GM21367 (cell line): ENCODE measurements around the gene VAV3.

Source experiments
- ATAC-seq: cut with Tn5 transposase; IDR thresholded peaks from one replicate; pipeline ENCODE4 v1.9.1; 2021; ENCODE audit not compliant: unreplicated experiment

Gene VAV3

DNA sequence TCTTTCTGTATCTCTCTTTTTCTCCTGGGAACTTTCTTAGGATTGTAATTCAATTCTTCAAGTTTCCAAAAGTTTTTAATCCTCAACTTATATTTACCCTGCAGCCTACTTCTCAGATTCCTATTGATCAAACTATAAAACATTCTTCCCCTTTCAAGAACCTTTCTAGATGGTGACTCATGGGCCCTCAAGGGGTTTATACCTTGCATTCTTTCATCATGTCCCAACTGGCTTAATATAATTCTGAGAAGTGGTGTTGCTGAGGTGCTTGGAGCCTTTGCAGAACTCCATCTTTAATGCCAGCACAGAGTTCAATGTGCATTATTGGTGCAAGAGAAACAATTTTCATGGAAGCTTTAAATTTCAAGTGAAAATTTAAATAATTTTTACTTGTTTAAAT, 273.4 kb downstream of the VAV3 start:
- ATAC-seq: no peak

- no peak for ATAC-seq
Measured at GRCh38 chr1:107690491-107690890, 274.5 kb downstream of the VAV3 start.

- ATAC-seq: no peak
Measured at GRCh38 chr1:107689733-107690132, 275.2 kb downstream of the VAV3 start.

- ATAC-seq: no peak
Measured at GRCh38 chr1:107689159-107689558, 275.8 kb downstream of the VAV3 start.

GRCh38 chr1:107687849-107688753, 276.9 kb downstream of the VAV3 start:
- ATAC-seq: no peak

- ATAC-seq: no peak
Measured at GRCh38 chr1:107683683-107684082, 281.3 kb downstream of the VAV3 start.

- no peak for ATAC-seq
Measured at GRCh38 chr1:107683191-107683657, 281.8 kb downstream of the VAV3 start.

DNA sequence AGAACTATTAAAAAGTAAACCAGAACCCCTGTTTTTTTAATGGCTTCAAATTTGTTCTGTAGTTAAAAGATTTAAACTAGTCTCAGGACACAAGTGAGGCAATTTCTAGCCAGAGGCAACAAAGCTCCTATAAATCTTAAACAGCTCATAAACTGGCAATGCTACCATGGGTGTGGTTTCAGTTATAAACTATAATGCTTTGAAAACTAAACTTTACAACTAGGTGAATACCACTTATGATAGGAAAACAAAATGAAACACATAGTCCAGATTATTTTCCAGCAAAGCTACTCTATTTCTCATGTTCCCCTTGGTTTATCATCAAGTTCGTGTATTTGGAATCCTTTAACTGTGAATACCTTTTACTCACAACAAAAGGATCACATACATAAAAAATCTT, 282.5 kb downstream of the VAV3 start:
- no peak for ATAC-seq

DNA sequence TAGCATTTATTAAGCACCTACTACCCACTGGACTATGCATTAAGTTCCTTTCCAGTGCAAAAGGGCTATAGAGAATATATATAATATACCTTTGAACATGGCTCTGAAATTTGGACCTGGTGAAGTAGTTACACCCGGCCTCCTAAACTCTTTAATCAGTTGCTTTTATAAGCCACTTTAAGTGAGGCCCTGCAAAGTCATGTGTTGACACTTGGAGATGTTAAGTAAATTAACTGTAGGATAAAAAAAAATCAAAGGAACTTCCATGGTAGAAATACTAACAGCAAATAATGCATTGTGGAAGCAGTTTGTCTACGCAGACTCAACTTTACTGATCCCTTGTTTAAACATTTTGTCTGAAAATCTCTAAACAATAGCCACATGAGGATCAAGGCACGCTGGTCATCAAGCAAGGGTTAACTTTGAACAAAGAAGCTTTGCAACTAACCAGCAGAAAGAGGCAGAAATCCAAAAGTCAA, 283.9 kb downstream of the VAV3 start:
- ATAC-seq: no peak

GRCh38 chr1:107680579-107680985, 284.4 kb downstream of the VAV3 start:
- ATAC-seq: no peak

- no peak for ATAC-seq
Measured at GRCh38 chr1:107679411-107679953, 285.5 kb downstream of the VAV3 start.

DNA sequence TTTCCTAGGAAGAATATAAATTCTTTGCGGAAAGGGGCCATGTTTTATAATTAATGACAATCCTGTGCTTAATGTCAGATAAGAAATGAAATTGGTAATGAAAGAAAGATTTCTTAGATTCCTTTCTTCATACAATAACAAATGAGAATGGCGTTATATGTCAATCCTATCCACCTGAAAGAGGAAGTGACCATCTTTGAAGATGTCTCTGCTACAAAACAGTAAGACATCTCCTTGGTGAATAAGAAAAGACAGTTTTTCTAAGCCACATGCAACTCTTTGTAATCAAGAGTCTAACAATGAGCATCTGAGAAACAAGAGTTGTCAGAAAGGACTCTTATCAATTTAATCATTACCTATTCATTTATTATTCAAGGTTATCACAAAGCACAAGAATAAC, 286.0 kb downstream of the VAV3 start:
- no peak for ATAC-seq

GRCh38 chr1:107677697-107678096, 287.3 kb downstream of the VAV3 start:
- ATAC-seq: no peak

GRCh38 chr1:107674486-107674885, 290.5 kb downstream of the VAV3 start:
- ATAC-seq: no peak

GRCh38 chr1:107673006-107673405, 292.0 kb downstream of the VAV3 start:
- no peak for ATAC-seq

GRCh38 chr1:107670397-107671040, 294.5 kb downstream of the VAV3 start:
- ATAC-seq: no peak

- no peak for ATAC-seq
Measured at GRCh38 chr1:107669996-107670395, 295.0 kb downstream of the VAV3 start.

GRCh38 chr1:107668762-107669161, 296.2 kb downstream of the VAV3 start:
- no peak for ATAC-seq

GRCh38 chr1:107666493-107666892, 298.5 kb downstream of the VAV3 start:
- ATAC-seq: no peak

DNA sequence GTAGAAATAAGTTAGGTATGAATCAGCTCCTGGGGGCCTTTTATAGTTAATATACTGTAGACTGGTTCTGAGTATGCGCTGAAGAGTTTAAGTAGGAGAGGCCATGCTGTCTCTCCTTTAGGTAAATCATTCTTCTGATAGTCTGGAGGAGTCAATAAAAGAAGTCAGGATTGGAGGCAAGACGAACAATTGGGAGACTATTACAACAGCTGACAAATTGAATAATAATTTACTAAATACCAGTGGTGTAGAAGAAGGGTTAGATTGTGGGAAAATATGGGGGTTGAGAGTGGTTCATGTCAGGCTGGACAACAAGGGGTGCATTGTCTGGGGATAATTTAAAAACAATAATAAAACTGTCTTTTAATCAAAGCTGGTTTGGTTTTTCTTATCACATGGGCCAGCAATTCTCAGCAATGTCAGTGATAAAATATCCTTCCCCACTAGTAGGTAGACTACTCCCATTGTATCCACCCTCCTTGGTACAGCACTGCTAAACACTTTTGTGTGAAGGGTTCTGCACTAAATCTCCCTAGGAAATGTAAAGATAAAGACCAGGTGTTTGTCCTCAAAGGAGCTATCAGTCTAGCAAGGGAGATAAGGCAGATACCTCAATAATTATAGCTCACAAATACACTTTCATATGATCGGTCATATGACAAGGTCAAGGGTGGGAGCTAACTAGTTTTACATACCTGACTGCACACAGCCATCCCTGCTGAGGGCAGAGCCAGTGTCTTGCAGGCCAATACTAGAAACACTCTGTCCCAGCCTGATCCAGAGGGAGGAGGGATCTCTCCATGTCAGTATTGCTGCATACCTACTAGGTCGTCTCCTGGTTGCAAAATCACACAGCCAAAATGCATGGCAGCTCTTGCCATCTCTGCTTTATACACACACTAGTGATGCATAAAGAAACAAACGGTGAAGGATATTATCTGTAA, 299.7 kb downstream of the VAV3 start:
- no peak for ATAC-seq

DNA sequence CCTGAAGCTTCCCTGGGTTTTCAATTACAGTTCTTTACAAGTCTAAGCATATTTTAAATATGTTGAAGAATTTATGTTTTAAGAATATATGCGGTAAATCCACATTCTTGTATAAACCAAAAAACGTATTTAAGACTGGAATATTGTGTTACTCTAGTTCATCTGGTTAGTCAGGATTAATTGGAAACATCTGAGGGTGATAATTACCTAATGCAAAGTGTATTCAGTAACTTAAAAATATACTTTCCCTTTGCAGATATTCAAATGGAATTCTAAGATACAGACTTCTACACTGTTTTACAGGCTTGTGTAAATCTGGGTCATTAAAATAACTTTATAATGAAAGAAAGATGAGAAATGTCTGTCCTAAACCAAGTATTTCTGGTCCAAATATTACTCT, 302.0 kb downstream of the VAV3 start:
- ATAC-seq: no peak
